Esophagus squamous epithelium (tissue), 5 donors: ENCODE data around the gene FAM174B. TPM values are rescaled to one million over a fixed set of nuclear protein-coding genes. Genes with fewer than 3 reads are reported as not detected.

Experiments
- DNase-seq: peaks from one replicate; lab custom pipeline; 2025; lab: John Stamatoyannopoulos, UW
- H3K27ac ChIP-seq, 4 donors: fragments of 200-600 bp; sonication (generic); one replicate each; pipeline ENCODE4 v1.5.1; 2016 to 2019; ENCODE audit warnings: mild to moderate bottlenecking in 1 of 4
- H3K27me3 ChIP-seq, 4 donors: fragments of 200-600 bp; sonication (generic); 1 replicate in 3 of 4; 2 replicates in 1 of 4; pipeline versions ENCODE4 v1.5.1 to v1.6.0; 2017 to 2021; ENCODE audit warnings: antibody characterized with exemption in 1 of 4
- H3K36me3 ChIP-seq, 3 donors: fragments of 200-600 bp; sonication (generic); one replicate each; pipeline ENCODE4 v1.5.1; 2016 to 2019
- H3K4me1 ChIP-seq, 3 donors: fragments of 200-600 bp; sonication (generic); one replicate each; pipeline ENCODE4 v1.5.1; 2017 to 2019
- H3K4me3 ChIP-seq, 4 donors: fragments of 200-600 bp; sonication (generic); 1 replicate in 3 of 4; 2 replicates in 1 of 4; pipeline ENCODE4 v1.5.1; 2016 to 2019; ENCODE audit warnings: mild to moderate bottlenecking in 2 of 4, moderate library complexity in 1 of 4
- H3K9me3 ChIP-seq, 3 donors: fragments of 200-600 bp; sonication (generic); one replicate each; pipeline ENCODE4 v1.5.1; 2016 to 2019
- CTCF ChIP-seq, 6 experiments: fragments of 450-650 bp in 4 of 6; fragments of 200-600 bp in 2 of 6; sonication (generic) in 2 of 6; IDR thresholded peaks; one replicate each; pipeline ENCODE4 v1.5.1; 2016 to 2019; ENCODE audit warnings: antibody characterized with exemption in 6 of 6, mild to moderate bottlenecking in 4 of 6, moderate library complexity in 4 of 6
- POLR2A ChIP-seq, 4 donors: fragments of 450-650 bp; IDR thresholded peaks; one replicate each; pipeline ENCODE4 v1.6.1; 2017; ENCODE audit warnings: antibody characterized with exemption in 4 of 4, mild to moderate bottlenecking in 4 of 4, moderate library complexity in 3 of 4
- WGBS, 2 donors: methylation state at CpG; one replicate each; pipeline ENCODE4 v1.1.5; 2018; 5-methylcytosine and 5-hydroxymethylcytosine counted together
- intact Hi-C: fragments of 100-400 bp; cut with DNase I; formaldehyde crosslinking; loops from one replicate; pipeline ENCODE4 v1.15.0; 2022
- total RNA-seq, 4 donors: library from RNA; depleted of rRNA; stranded (reverse); fragments of >200 nt; gene quantifications; one replicate each; pipeline ENCODE4 v1.1.0, GENCODE V29; 2016
- donor health status: DM: yes; HTN: yes; CAD: no.

FAM174B gene
- total RNA-seq, 4 donors from 2014 or later = 1.4 to 11.7 (median 4.2) TPM

GRCh38 chr15:92636908-92637481 lies 18.6 kb downstream of the FAM174B start:
- intact Hi-C loops = no loop called here
- Histone ChIP-seq H3K27ac (peak overlapping the region in 3 of 4 donors; percentile 64 to 77 (median 68)), H3K36me3 (no peaks in the 10 kb centered on the region), H3K9me3 (no peaks in the 10 kb centered on the region), H3K4me1 (peaks cover 0 to 54% (median 7%) of the 10 kb centered on the region in 3 donors), H3K27me3 (no peaks in the 10 kb centered on the region), H3K4me3 (no peak overlapping the region)
- WGBS, 2 donors = 74 to 83% methylated on average over 5 of the region's 6 CpGs
- TF ChIP-seq CTCF (IDR thresholded peaks at IDR 0.05) (no peak), POLR2A (IDR thresholded peaks at IDR 0.05) (no peak)
- DNase-seq = no peak

- intact Hi-C loops = no loop called here
Observed at GRCh38 chr15:92636401-92636907, 19.1 kb downstream of the FAM174B start.

DNA sequence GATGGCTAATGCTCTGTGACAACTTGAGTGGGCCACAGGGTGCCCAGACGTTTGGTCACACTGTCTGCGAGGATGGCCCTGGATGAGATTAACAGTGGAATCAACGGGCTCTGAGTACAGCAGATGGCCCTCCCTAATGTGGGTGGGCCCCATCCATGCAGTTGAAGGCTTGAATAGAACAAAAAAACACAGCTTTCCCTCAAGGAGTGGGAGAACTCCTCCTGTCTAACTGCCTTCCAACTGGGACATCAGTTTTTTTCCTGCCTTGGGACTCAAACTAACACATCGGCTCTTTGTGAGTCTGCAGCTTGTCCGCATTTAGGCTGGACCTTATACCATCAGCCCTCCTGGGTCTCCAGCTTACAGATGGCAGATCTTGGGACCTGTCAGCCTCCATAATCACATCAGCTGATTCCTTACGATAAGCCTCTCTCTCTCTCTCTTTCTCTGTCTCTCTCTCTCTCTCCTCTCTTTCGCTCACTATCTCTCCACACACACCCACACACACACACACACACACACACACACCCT lies 20.8 kb downstream of the FAM174B start:
- intact Hi-C loops = no loop called here
- DNase-seq = no peak
- Histone ChIP-seq H3K9me3 (no peaks in the 10 kb centered on the region), H3K4me3 (no peak overlapping the region), H3K4me1 (peaks cover 0 to 54% (median 7%) of the 10 kb centered on the region in 3 donors), H3K27me3 (no peaks in the 10 kb centered on the region), H3K36me3 (peaks cover 0 to 5% (median 0%) of the 10 kb centered on the region in 3 donors), H3K27ac (no peak overlapping the region)
- WGBS, 2 donors = 62 to 82% methylated on average over 4 to 7 of the region's 7 CpGs
- TF ChIP-seq CTCF (IDR thresholded peaks at IDR 0.05) (no peak), POLR2A (IDR thresholded peaks at IDR 0.05) (no peak)

More at GRCh38 chr15:92636401-92636907, 19.1 kb downstream of the FAM174B start:
- TF ChIP-seq POLR2A (IDR thresholded peaks at IDR 0.05) (no peak), CTCF (IDR thresholded peaks at IDR 0.05) (no peak)
- no peak overlapping the region for H3K27ac ChIP-seq
- no peaks in the 10 kb centered on the region for H3K27me3 ChIP-seq
- H3K4me3 ChIP-seq = no peak overlapping the region
- no peaks in the 10 kb centered on the region for H3K36me3 ChIP-seq
- H3K9me3 ChIP-seq = no peaks in the 10 kb centered on the region
- no peak for DNase-seq
- WGBS, 2 donors = 81 to 88% methylated on average over 10 to 11 of the region's 12 CpGs
- peaks cover 0 to 54% (median 7%) of the 10 kb centered on the region in 3 donors for H3K4me1 ChIP-seq

DNA sequence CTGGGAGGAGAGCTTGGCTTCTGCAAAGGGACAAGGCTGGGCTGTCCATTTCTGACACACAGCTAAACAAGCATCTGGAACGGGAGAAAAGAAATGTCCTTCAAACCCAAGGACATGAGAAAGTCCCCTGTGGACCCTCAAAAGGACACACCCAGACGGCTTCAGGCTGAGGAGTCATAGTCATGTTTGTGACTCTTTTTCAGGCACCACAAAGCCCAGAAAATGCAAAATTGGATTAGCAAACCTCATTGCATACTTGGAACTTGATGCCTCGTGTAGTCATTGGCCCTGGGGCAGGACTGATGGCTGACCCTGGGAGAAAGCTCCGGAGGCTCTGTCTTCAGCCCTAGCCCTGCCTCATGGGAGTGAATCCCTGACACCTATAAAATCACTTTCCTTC lies 21.5 kb downstream of the FAM174B start:
- H3K36me3 ChIP-seq = peaks cover 0 to 12% (median 0%) of the 10 kb centered on the region in 3 donors
- intact Hi-C loops = no loop called here
- H3K4me1 ChIP-seq = peaks cover 0 to 52% (median 6%) of the 10 kb centered on the region in 3 donors
- H3K4me3 ChIP-seq = no peak overlapping the region
- no peak for TF ChIP-seq POLR2A (IDR thresholded peaks at IDR 0.05)
- TF ChIP-seq CTCF (IDR thresholded peaks at IDR 0.05) = no peak
- WGBS, 2 donors = 74 to 75% methylated on average over 3 to 4 of the region's 4 CpGs
- no peaks in the 10 kb centered on the region for H3K27me3 ChIP-seq
- DNase-seq = no peak
- H3K27ac ChIP-seq = no peak overlapping the region
- H3K9me3 ChIP-seq = no peaks in the 10 kb centered on the region

DNA sequence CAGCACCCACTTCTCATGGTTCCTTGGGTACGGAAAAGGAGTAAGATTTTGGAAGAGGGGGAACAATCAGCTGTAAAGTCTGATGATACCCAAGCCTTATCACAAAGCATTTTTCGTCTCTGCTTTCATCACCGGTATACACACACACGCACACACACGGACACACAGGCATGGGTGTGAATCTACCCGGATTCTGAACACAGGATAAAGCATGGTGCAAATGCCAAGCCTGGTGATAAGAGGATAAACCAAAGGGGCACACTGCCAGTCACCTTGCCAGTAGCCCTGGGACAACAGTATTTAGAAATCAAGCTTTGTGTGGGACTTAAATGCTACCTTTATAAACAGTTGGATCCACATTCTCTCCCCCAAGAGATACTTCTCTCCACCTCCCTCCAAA lies 22.2 kb downstream of the FAM174B start:
- intact Hi-C loops = no loop called here
- TF ChIP-seq CTCF (IDR thresholded peaks at IDR 0.05) (no peak), POLR2A (IDR thresholded peaks at IDR 0.05) (no peak)
- Histone ChIP-seq H3K4me1 (peaks cover 0 to 46% (median 0%) of the 10 kb centered on the region in 3 donors), H3K27ac (no peak overlapping the region), H3K36me3 (peaks cover 0 to 14% (median 0%) of the 10 kb centered on the region in 3 donors), H3K4me3 (no peak overlapping the region), H3K27me3 (no peaks in the 10 kb centered on the region), H3K9me3 (no peaks in the 10 kb centered on the region)
- 55 to 87% methylated on average over 6 of the region's 6 CpGs for WGBS, 2 donors
- no peak for DNase-seq
